PC-3 (cell line): ENCODE results near the gene CCDC92.

Experiments
- EZH2 ChIP-seq: fragments of 300-600 bp; sonication (generic); IDR thresholded peaks from one replicate; pipeline ENCODE4 v1.6.1; 2017; ENCODE audit warnings: antibody characterized with exemption, mild to moderate bottlenecking, low read length; ENCODE audit not compliant: unreplicated experiment
- EZH2phosphoT487 ChIP-seq: fragments of 300-600 bp; sonication (generic); IDR thresholded peaks from 2 replicates; pipeline ENCODE4 v1.6.1; 2018; ENCODE audit warnings: mild to moderate bottlenecking, antibody characterized with exemption, low read length, borderline replicate concordance
- TF ChIP-seq, protein P1 (sequence below): fragments of 300-600 bp; sonication (generic); conservative IDR thresholded peaks from 2 replicates; pipeline ENCODE4 v1.5.1; 2017; ENCODE audit warnings: antibody characterized with exemption, low read depth, mild to moderate bottlenecking, low read length

DNA sequence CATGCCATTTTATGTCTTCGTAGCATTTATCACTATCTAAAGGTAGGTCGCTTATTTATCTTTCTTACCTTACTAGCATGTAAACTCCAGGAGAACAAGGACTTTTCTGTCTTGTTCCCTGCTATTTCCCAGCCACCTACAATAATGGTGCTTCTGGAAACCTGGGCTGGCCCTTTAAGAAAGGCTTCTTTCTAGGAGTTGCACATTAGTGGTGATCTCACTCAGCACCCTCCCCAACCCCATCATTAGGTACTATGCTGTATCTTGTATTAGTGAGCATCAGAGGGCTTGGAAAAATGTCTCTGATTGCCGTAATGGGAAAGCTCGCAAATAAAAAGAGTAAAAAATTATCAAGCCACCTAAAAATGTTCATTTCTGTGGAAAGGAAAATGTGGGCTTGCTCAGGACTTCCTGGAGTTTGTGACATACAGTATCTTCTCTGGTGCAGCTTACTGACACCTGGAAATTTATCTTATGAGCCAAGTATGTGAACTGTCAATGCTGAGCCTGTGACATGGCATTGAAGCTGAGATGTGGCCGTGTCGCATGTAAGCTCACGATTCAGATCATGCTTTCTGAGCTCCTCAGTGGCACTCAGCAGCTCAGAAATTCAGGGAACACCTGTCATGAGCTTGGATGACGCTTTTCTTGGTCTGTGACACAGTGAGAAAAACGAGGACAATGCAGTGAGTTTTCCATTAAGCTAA lies 12.4 kb downstream of the CCDC92 start:
- TF ChIP-seq, protein P1, sequence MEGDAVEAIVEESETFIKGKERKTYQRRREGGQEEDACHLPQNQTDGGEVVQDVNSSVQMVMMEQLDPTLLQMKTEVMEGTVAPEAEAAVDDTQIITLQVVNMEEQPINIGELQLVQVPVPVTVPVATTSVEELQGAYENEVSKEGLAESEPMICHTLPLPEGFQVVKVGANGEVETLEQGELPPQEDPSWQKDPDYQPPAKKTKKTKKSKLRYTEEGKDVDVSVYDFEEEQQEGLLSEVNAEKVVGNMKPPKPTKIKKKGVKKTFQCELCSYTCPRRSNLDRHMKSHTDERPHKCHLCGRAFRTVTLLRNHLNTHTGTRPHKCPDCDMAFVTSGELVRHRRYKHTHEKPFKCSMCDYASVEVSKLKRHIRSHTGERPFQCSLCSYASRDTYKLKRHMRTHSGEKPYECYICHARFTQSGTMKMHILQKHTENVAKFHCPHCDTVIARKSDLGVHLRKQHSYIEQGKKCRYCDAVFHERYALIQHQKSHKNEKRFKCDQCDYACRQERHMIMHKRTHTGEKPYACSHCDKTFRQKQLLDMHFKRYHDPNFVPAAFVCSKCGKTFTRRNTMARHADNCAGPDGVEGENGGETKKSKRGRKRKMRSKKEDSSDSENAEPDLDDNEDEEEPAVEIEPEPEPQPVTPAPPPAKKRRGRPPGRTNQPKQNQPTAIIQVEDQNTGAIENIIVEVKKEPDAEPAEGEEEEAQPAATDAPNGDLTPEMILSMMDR, result no peak
- no peak for TF ChIP-seq EZH2phosphoT487
- no peak for TF ChIP-seq EZH2
